Mesenteric fat pad (tissue), 1 donor: ENCODE results near the gene SETDB2. TPM values are rescaled to one million over a fixed set of nuclear protein-coding genes. Genes with fewer than 3 reads are reported as not detected.

Source experiments
- DNase-seq: peaks from one replicate; pipeline ENCODE4 v3.0.0-alpha.2; 2020; ENCODE audit warnings: low spot score
- total RNA-seq: library from RNA; stranded (reverse); fragmentation: NEBNext Ultra II Directional; extraction: Animal tissue kit (Norgen Biotek cat#: 25700); gene quantifications from one replicate; pipeline ENCODE4 v1.2.1, GENCODE V29; 2021
- donor health status: DM: yes; HTN: yes; CAD: no.

SETDB2 gene
- total RNA-seq, 1 donor from 2014 or later: 8.1 TPM

DNA sequence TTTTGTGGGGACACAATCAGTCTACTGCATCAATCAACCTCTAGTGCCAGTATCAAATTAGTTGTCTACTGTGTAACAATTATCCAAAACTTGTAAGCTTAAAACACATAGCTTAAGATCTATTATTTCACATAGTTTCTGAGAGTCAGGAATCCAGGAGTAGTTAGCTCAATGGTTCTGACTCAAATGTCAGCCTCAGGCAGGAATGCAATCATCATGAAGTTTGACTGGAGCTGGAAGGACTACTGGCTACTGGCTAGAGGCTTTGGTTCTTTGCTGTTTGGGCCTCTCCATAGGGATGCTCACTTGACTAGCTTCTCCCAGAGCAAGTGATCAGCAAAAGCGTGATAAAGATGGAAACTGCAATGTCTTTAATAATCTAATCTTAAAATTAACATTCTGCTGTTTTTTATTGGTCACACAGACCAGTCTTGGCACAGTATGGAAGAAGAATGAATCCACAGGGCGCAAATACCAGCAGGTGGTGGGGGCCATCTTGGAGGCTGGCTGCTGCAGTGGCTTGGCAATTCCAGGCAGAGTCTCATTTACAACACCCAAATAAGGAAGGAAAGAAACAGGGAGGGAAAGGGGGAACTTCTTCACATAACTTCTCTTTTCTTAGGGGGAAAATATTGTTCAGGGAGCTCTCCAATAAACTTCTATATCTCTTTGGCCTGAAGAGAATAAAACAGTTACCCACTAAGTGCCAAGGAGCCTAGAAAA lies 15.9 kb upstream of the SETDB2 start:
- no peak for DNase-seq

DNA sequence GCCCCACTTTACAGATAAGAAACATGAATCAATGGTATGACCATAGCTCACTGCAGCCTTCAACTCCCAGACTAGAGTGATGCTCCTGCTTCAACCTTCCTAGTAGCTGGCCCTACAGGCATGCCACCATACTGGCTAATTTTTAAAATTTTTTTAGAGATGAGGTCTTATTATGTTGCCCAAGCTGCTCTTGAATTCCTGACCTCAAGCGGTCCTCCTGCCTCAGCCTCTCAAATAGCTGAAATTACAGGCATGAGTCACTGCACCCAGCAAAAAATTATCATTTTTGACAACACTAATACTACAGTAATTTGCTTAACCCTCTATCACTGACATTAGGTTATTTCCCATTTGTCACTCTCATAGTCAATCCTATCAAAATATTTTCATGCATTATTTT lies 15.0 kb upstream of the SETDB2 start:
- DNase-seq: no peak

DNA sequence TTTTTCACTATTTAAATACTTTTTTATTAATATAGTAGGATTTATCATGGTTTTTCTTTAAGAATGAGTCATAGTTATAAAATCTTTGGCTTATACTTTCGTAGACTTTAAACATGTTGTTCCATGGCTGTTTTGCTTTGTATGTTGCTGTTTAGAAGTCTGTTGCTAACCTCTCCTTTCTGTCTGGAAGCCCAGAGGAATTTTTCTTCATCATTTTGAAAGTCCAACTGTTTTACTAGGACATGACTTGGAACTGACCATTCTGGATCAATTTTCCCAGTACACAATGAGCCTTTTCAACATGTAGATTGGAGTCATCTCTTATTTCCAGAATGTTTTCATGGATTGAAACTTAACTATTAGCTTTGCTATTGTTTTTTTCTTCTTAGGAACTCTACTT lies 8.1 kb upstream of the SETDB2 start:
- DNase-seq: no peak

DNA sequence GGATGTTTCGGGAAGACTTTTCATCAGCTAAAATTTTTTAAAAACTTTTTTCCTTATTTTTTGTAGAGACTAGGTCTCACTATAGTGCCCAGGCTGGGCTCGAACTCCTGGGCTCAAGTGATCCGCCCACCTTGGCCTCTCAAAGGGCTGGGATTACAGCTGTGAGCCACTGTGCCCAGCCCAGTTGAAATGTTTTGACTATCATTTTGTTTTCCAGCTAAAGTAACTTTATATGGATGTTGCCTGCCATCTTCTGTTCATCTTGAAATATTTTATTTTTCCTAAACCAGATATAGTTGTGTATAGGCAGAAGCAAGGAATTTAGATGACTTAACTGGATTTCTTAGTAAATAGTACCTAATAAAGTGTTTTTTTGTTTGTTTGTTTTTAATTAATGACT lies 7.2 kb upstream of the SETDB2 start:
- no peak for DNase-seq

DNA sequence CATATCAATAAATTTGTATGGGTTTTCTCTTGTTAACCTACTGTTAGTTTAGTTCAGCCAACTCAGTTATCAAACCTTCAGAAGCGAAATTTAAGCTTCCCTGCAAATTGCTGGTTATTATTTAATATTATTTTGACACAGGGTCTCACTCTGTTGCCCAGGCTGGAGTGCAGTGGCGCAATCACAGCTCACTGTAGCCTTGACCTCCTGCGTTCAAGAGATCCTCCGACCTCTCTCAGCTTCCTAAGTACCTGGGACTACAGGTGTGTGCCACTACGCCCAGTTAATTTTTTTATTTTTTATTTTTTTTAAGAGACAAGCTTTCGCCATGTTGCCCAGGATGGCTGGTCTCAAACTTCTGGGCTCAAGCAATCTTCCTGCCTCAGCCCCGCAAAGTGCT lies 6.4 kb upstream of the SETDB2 start:
- DNase-seq: no peak

DNA sequence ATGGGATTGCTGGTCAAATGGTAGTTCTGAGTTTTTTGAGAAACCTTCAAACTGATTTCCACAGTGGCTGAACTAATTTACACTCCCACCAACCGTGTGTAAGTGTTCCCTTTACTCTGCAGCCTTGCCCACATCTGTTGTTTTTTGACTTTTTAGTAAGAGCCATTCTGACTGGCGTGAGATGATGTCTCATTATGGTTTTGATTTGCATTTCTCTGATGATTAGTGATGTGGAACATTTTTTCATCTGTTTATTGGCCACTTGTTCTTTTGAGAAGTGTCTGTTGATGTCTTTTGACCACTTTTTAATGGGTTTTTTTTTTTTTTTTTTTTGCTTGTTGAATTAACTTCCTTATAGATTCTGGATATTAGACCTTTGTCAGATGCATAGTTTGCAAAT lies 4.5 kb upstream of the SETDB2 start:
- no peak for DNase-seq

DNA sequence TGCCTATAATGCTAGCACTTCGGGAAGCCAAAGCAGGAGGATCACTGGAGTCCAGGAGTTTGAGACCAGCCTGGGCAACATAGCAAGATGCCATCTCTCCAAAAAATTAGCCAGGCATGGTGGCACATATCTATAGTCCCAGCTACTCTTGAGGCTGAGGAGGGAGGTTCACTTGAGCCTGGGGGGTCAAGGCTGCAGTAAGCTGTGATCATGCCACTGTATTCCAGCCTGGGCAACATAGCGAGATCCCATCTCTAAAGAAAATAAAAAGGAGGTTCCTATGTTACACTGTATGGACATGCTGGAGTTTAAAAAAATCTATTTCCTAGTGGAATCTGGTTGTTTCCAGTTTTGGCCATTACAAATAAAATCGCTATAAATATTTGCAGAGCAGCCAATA lies 2.8 kb upstream of the SETDB2 start:
- DNase-seq: no peak

DNA sequence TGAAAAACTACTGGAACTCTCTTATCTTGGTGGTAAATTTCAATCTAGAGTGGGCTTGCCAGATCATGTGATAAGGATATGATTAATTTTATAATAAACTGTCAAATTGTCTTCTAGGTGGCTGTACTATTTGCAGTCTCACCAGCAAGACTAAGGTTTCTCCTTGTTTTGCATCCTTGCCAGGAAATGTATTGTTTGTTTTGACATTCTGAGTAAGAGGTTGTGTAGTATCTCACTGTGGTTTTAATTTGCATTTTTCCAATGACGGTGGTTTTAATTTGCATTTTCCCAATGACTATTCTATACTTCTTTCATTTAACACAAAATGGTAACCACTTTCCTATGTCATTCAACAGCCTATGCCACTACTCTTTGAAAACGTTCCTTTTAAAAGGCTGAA lies 2.2 kb upstream of the SETDB2 start:
- no peak for DNase-seq

DNA sequence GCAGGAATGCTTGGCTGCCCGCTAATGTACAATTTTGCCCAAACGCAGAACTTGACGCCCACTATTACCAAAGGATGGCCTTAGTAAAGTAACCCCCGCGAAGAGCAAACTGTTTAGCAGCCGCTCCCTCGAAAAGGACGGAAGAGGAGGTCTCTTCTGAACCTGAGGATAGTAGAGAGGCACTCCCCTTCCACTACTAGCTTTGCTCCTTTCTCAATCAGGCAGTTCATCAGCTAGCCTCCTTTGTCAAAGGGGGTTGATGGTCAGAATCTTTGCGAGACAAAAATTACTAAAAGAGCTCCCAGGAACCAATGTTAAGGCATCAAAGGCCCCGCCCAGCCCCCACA lies 744 bp upstream of the SETDB2 start:
- no peak for DNase-seq

DNA sequence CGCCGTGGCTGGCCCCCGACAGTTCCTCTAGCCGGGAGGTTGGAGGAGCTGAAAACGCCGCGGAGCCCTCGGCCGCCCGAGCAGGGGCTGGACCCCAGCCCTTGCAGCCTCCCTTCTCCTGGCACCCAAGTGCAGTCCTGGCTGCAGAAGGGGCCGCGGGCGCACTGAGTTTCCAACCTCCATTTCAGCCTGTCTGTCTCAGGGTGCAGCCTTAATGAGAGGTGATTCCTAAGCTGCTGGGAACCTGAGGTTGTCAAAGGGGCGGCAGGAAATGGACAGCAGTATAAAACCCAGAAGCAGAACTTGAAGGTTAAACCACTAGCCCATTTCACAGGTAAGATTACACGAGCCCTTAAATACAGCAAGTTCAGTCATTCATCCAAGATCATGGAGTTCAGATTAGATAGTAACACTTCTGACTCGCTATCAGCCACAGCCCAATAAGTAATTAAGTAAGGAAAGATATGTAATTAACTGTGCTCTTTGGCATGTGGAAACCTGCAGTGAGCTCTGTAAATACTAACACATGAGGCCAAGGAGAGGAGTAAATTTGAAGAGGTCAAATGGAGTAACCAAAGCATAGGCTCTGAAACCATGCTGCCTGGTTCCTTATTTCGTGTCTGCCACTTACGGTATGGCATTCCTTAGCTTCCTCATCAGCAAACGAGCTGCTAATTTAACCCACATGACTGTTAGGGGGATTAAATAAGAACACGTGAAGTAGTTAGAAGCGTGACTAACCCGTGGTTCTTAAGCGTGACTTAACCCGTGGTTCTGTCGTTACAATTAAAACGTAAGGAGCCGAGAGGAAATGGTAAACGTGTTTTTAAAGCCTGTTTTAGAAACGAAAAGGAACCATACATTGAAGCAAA lies 686 bp downstream of the SETDB2 start:
- DNase-seq: no peak

DNA sequence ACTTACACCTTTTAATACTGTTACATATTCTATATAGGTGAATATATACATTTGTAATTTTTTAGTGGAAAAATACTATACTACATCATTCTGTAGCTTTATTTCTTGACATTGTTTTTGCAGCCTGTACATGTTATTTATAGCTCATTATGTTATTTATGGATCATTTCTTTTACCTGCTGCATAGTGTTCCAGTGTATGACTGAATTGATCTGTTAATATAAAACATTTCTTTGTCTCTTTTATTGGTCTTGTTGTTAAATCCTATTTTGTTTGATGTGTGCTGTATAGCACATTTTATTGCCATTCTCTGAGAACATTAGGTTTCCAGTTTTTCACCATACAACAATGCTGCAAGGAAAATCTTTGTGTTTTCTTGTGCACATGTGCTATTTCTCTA lies 2.4 kb downstream of the SETDB2 start:
- DNase-seq: no peak

DNA sequence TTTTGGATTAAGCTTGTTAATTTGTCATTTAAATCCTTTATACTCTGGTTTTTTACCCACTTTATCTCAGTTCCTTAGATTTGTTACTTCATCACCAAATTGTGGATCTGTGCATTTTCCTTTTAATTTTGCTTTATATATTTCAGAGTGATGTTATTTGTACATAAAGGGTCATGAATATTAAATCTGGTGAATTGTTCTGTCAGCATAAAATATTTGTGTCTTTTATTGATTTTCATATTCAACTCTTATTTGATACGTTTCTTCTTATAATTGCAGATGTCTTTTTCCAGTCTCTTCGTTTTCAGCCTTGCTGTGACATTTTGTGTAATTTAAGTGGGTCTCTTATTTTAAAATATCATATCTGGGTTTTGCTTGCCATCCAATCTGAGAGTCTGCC lies 4.7 kb downstream of the SETDB2 start:
- DNase-seq: no peak

DNA sequence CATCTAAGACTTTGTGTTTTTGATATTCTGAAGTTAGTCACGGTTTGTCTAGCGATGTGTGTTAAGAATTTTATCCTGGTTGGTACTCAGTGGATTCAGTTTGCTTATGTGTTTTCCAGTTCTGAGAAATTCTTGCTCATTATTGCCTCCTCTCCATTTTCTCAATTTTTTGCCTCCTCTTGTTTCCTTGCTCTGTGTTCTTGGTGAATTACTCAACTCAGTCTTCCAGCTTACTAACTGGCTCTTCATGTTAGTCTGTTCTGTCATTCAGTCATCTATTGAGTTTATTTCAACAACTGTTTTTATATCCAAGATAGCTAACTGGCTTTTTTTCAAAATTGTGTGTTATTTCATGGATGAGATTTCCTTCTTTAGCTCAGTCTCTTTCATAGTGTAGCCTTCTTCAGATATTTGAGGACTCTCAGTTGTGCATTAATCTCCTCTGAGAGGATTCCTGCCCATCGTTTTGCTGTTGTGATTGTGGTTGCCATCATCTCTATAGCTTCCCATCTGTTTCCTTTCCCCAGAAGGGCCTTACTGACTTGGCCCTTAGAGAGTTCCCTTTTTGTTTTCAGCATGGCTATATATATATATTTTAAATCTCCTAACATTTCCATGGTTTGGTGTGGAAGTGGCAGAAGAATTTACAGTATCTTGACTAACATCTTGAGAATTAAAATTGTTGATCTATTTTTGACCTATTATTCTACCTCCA lies 6.2 kb downstream of the SETDB2 start:
- DNase-seq: no peak

DNA sequence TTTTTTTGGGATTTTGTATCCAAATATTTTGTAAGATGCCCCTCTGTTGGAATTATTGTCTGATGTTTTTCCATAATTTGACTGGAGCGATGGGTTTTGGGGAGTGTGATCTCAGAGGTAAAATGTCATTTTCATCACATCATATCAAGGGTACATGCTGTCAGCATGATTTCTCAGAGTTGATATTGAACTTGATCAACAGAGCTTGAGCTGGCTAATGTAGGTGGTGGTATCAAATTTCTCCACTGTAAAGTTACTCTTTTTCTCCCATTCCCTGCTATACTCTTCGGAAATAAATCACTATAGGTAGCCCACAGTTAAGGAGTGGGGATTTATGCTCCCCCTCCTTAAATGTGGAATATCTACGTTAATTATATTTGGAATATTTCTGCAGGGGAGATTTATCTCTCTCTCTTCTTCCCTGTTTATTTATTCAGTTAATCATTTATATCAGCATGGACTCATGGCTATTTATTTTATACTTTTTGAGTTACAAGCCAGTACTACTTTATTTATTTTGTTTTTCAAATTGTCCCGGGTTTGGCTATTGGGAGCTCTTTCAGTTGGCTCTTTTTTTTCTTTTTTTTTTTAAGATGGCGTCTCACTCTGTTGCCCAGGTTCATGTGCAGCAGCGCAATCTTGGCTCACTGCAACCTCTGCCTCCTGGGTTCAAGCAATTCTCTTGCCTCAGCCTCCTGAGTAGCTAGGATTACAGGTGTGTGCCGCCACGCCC lies 8.8 kb downstream of the SETDB2 start:
- no peak for DNase-seq

DNA sequence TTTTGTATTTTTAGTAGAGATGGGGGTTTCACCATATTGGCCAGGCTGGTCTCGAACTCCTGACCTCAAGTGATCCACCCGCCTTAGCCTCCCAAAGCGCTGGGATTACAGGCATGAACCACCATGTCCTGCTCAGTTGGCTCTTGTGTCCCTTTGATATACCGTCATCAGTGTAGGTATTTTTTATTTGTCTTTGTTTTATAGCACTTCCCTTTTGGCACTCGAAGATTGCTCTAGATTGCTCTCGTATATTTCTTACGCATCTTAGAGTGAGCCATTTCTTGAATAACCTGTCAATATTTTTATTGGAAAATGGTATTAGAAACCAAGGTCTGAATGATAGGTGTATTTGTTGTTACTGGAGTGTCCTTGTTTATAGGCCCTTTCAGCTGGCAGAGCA lies 9.4 kb downstream of the SETDB2 start:
- DNase-seq: no peak

DNA sequence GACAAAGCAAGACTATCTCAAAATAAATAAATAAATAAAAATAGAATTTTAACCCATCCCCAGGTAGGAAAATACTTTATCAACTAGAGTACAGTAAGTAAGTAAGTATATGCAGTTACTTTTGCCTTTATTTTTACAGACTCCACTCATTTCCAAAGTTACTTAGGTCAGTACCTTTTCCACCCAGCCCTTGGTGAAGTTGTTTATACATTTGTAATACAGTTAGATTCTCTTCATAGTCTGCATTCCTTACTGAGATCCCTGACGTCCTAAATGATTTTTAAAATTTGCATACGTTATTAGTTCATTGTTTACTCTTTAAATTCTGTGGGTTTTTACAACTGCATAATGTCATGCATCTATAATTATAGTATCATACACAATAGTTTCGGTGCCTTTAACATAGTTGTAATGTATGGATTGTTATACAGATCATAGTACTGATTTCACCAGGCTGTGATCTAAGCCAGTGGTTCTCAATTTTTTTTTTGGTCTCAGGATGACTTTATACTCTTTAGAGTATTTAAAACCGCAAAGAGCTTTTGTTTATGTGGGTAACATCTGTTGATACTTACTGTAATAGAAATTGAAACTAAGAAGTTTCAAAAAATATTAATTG lies 10.4 kb downstream of the SETDB2 start:
- no peak for DNase-seq

DNA sequence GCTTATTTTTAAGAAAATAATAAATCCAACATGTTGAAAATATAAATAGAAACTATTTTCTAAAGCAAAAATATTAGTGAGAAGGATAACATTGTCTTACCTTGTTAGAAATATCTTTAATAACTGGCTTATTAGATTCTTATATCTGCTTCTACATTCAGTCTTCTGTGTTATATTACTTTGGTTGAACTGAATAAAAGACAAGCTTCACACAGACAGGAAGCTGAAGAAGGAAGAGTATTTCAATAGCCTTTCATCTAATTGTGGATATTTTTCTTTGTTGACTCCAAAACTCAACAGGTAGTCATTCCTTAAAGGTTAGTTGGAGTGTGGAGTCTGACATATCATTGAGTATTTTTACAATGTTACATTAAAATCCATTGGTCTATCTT lies 10.9 kb downstream of the SETDB2 start:
- no peak for DNase-seq

DNA sequence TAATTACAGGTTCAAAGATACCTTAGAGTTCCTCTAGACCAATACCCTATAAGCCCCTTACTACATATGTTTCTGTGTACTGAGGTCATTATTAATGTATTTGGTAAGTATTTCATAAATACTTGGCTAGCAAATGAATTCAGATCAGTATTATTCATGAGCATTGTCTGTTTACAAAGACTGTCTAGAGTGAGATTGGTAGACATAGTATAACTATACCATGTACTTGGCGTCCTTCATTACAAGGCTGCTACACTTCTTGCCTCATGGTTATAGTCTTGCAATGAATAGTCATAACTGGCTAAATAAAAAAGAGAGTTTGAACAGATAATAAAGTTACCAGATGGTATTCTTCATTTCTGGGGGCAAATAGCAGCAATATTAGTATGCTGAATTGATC lies 12.1 kb downstream of the SETDB2 start:
- DNase-seq: no peak

DNA sequence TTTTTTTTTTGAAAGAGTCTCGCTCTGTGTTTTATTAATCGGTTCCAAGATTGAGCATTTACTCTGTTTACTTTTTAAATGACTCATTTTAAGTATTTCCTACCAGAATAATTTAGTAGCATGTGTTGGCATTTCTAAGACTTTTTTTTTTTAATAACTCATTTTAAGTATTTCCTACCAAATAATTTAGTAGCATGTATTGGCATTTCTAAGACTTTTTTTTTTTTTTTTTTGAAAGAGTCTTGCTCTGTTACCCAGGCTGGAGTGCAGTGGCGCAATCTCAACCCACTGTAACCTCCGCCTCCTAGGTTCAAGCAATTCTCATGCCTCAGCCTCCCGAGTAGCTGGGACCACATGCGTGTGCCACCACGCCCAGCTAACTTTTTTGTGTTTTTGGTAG lies 13.1 kb downstream of the SETDB2 start:
- DNase-seq: no peak

DNA sequence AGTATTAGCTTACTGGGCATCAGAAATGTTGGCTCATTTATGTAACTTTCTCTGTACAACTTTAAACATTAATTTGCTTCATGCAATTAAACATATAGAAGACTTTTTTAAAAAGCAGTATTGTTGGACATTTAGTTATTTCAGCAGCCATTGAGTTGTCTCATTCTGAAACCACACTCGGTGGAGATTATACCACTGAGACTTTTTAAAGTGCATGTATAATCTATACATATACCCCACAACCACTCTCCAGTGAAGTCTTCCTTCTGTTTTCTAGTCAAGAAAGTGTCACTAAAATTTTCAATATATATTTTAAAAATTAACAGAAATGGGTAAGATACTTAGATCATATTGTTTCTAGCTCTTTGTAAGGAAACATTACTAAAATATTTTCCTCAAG lies 15.5 kb downstream of the SETDB2 start:
- DNase-seq: no peak

DNA sequence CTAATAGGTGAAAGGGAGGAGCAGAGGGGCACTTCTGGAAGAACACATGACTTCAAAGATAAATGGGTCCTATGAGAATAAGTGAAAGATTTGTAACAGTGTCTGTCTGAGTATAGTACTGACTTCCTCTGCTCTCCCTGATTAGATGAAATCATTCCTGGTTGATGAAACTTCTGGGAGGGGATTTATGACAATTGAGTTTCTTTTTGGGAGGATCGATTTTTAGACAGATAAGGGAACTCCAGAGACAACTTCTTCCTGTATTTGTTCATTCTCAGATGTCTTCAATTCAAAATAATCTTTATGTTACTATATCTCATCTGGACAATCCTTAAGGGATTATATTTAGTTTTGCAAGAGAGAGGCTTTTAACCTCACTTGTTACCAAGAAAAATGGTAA lies 20.0 kb downstream of the SETDB2 start:
- DNase-seq: no peak
